Measurements from ENCODE around the gene FNDC11. TPM values are rescaled to one million over a fixed set of nuclear protein-coding genes. Genes with fewer than 3 reads are reported as not detected.
"Not testable (repeated sequence)": the region's sequence is repeated elsewhere in the genome, so short reads cannot be mapped to it uniquely, and the experiment has no call there.

FNDC11 gene
- total RNA-seq, 6 experiments from 2014 or later: not detected

DNA sequence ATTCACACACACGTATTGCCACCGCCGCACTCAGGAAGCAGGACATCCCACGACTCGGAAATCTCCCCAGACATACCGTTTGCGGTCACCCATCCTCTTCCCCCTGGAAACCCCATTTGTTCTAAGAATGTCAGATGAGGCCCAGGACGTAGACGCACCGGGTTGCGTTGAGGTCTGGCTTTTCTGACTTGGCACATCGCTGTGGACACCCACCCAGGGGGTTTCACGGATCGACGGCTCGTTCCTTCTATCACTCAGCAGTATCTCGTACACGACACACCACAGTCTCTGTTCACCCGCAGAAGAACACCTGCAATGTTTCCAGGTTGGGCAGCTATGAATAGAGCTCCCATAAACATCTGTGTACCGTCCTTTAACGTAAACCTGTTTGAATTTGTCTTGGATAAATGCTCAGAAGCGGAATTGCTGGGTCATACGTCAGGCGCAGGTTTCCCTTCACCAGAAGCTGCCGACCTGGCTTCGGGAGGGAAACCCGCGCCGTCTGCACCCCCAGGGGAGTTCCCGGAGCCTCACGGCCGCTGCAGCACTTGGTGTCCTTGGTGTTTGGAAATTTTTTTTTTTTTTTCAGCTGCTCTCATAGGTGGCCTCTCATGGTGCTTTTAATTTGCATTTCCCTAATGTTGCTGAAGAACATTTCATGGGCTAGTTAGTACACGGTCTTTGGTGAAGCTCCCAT is 45.7 kb upstream of the FNDC11 start:
- H3K4me1 Mint-ChIP-seq (ENCODE audit: low read depth): no peaks in the 10 kb centered on the region
- no peak overlapping the region for H3K4me3 Mint-ChIP-seq
- H3K27ac Mint-ChIP-seq: no peak overlapping the region
- H3K36me3 Mint-ChIP-seq (ENCODE audit: low read depth): no peaks in the 10 kb centered on the region
- TF ChIP-seq, protein P1, sequence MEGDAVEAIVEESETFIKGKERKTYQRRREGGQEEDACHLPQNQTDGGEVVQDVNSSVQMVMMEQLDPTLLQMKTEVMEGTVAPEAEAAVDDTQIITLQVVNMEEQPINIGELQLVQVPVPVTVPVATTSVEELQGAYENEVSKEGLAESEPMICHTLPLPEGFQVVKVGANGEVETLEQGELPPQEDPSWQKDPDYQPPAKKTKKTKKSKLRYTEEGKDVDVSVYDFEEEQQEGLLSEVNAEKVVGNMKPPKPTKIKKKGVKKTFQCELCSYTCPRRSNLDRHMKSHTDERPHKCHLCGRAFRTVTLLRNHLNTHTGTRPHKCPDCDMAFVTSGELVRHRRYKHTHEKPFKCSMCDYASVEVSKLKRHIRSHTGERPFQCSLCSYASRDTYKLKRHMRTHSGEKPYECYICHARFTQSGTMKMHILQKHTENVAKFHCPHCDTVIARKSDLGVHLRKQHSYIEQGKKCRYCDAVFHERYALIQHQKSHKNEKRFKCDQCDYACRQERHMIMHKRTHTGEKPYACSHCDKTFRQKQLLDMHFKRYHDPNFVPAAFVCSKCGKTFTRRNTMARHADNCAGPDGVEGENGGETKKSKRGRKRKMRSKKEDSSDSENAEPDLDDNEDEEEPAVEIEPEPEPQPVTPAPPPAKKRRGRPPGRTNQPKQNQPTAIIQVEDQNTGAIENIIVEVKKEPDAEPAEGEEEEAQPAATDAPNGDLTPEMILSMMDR (IDR thresholded peaks at IDR 0.05): no peak
- peaks cover 40% of the 10 kb centered on the region for H3K27me3 Mint-ChIP-seq (ENCODE audit: insufficient read depth)
- H3K9me3 Mint-ChIP-seq: peaks cover 14% of the 10 kb centered on the region; the same call in 1 of the 2 replicates
- no peak for DNase-seq

DNA sequence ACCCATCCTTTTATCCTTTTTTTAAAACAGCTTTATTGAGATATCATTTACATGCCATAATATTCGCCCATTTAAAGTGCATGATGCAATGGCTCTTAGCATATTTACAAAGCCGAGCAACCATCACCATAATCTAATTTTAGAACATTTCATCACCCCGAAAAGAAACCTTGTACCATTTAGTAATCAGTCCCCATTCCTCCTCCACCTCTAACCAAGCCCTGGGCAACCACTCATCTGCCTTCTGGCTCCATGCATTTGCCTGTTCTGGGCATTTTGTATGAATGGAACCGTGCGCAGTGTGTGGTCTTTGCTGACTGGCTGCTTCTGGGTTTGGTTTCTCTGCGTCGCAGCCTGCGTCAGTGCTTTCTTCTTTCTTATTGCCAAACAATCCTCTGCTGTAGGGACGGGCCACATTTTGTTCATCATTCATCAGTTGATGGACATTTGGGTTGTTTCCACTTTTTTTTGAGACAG is 44.8 kb upstream of the FNDC11 start:
- Mint-ChIP-seq H3K9me3 (peaks cover 12% of the 10 kb centered on the region; the same call in 1 of the 2 replicates), H3K27me3 (ENCODE audit: insufficient read depth) (peaks cover 39% of the 10 kb centered on the region), H3K36me3 (ENCODE audit: low read depth) (no peaks in the 10 kb centered on the region), H3K4me1 (ENCODE audit: low read depth) (no peaks in the 10 kb centered on the region), H3K27ac (no peak overlapping the region), H3K4me3 (no peak overlapping the region)
- DNase-seq: no peak
- TF ChIP-seq, protein P1 (IDR thresholded peaks at IDR 0.05): no peak

DNA sequence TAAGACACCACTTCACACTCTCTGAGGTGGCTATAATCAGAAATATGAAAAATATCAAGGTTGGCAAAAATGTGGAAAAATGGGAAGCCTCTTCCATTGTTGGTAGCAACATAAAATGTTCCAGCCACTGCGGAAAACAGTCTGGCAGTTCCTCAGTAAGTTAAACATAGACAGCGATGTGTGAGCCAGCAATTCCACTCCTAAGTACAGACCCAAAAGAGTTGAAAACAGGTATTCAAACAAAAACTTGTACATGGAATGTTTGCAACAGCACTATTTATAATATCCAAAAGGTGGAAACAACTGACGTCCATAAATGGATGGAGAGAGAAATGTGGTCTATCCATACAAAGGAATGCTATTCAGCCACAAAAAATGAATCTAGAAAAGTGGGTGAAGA is 40.8 kb upstream of the FNDC11 start:
- Mint-ChIP-seq H3K27ac (no peak overlapping the region), H3K9me3 (no peaks in the 10 kb centered on the region; the same call in 1 of the 2 replicates), H3K27me3 (ENCODE audit: insufficient read depth) (peaks cover 26% of the 10 kb centered on the region), H3K36me3 (ENCODE audit: low read depth) (no peaks in the 10 kb centered on the region), H3K4me1 (ENCODE audit: low read depth) (no peaks in the 10 kb centered on the region), H3K4me3 (no peak overlapping the region)
- no peak for DNase-seq
- TF ChIP-seq, protein P1 (IDR thresholded peaks at IDR 0.05): no peak

DNA sequence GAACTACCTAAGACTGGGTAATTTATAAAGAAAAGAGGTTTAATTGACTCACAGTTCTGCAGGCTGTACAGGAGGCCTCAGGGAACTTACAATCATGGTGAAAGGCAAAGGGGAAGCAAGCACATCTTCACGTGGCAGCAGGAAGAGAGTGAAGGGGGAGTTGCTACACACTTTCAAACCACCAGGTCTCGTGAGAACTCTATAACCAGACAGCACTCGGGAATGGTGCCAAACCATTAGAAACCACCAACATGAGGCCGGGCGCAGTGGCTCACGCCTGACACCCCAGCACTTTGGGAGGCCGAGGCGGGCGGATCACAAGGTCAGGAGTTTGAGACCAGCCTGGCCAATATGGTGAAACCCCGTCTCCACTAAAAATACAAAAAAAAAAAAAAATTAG is 39.4 kb upstream of the FNDC11 start:
- H3K27ac Mint-ChIP-seq; H3K36me3 Mint-ChIP-seq (ENCODE audit: low read depth); H3K4me3 Mint-ChIP-seq; H3K9me3 Mint-ChIP-seq; DNase-seq; H3K4me1 Mint-ChIP-seq (ENCODE audit: low read depth): not testable (repeated sequence)
- H3K27me3 Mint-ChIP-seq (ENCODE audit: insufficient read depth): peaks cover 26% of the 10 kb centered on the region

DNA sequence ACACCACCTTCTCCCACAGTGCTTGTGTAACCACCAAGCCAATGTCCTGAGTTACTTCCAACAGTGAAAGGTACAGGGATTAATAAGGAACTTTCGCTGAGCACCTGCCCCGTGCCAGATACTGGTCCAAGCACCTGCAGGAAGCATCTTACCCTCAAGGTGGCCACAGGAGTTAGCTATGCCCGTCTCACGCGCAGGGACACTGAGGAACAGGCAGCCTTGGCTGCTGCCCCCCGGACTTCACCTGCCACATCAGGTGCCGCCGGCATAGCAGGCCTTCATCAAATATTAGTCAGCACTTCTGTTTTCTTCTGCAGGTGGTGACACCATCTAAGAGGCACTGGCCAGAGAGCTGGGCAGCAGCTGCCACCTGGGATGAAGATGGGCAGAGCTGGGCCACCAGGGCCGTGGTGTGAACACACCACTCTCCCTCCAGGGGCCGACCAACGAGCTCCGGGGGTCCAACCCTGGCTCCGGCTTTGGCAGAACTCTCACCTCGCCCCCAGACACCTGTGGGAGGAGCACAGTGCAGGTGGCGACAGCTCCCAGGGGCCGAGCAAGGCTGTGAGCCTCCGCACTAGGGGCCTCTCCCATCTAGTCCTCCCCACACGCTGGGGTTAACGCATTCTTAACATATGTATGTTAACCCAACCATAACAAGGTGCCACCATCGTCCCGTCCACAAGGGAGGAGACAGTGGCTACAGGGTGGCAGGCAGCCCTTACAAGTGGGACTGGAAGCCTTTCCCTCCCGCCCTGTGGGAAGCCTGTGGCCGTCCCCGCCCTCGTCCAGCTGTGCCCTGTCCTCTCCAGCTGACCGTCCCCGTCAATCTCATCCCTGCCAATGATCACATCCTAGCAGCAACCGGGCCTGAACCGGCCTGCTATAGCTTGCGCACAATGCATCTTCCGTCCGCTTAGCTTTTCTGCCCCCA is 36.3 kb upstream of the FNDC11 start:
- DNase-seq: no peak
- Mint-ChIP-seq H3K9me3 (no peaks in the 10 kb centered on the region), H3K4me1 (ENCODE audit: low read depth) (no peaks in the 10 kb centered on the region), H3K36me3 (ENCODE audit: low read depth) (no peaks in the 10 kb centered on the region), H3K27ac (no peak overlapping the region), H3K4me3 (no peak overlapping the region), H3K27me3 (ENCODE audit: insufficient read depth) (peaks cover 13% of the 10 kb centered on the region)
- TF ChIP-seq, protein P1 (IDR thresholded peaks at IDR 0.05): no peak

Data from HFFc6 (cell line).